CD14-positive monocyte (primary cell): ENCODE data around the gene CNGA3. TPM values are rescaled to one million over a fixed set of nuclear protein-coding genes. Genes with fewer than 3 reads are reported as not detected.
A peak's percentile ranks its signal among the peaks of the same experiment; 100 is the strongest.

Experiments
- DNase-seq, 3 donors: peaks; one replicate each; pipeline ENCODE4 v3.0.0-alpha.2; 2011 to 2022
- H2AFZ ChIP-seq: 2 replicates; pipeline ENCODE4 v1.6.0; 2012; ENCODE audit warnings: mild to moderate bottlenecking, low read depth, low read length, inconsistent platforms; ENCODE audit not compliant: insufficient read depth, poor library complexity, severe bottlenecking
- H3K27ac ChIP-seq, 2 donors: 1 replicate in 1 of 2; 2 replicates in 1 of 2; pipeline ENCODE4 v1.5.1; 2012 to 2013; ENCODE audit warnings: low read length in 2 of 2, control low read depth in 1 of 2, inconsistent platforms in 1 of 2, low read depth in 1 of 2, mild to moderate bottlenecking in 1 of 2
- H3K27me3 ChIP-seq, 2 donors: one replicate each; pipeline versions ENCODE4 v1.6.0 to v1.6.1; 2011 to 2013; ENCODE audit warnings: low read length in 2 of 2; ENCODE audit not compliant: control insufficient read depth in 2 of 2, insufficient read depth in 2 of 2
- H3K36me3 ChIP-seq, 2 donors: replicated peaks in 1 of 2; 1 replicate in 1 of 2; 2 replicates in 1 of 2; pipeline versions ENCODE4 v1.5.1 to v1.6.1; 2012 to 2013; ENCODE audit warnings: low read length in 2 of 2, control low read depth in 1 of 2, inconsistent platforms in 1 of 2, mild to moderate bottlenecking in 1 of 2; ENCODE audit not compliant: insufficient read depth in 2 of 2, control insufficient read depth in 1 of 2
- H3K4me1 ChIP-seq, 2 donors: 1 replicate in 1 of 2; 2 replicates in 1 of 2; pipeline versions ENCODE4 v1.5.1 to v1.6.1; 2012 to 2013; ENCODE audit warnings: low read length in 2 of 2, control low read depth in 1 of 2, inconsistent platforms in 1 of 2, mild to moderate bottlenecking in 1 of 2, moderate library complexity in 1 of 2; ENCODE audit not compliant: insufficient read depth in 2 of 2, control insufficient read depth in 1 of 2
- H3K4me2 ChIP-seq: replicated peaks from 2 replicates; pipeline ENCODE3; 2012; ENCODE audit warnings: low read length, moderate library complexity, mild to moderate bottlenecking; ENCODE audit not compliant: poor library complexity, severe bottlenecking; ENCODE audit errors: extremely low read depth
- H3K4me3 ChIP-seq, 3 experiments: fragments of 200-600 bp in 1 of 3; sonication (generic) in 1 of 3; replicated peaks in 1 of 3; 1 replicate in 2 of 3; 2 replicates in 1 of 3; pipeline ENCODE4 v1.5.1; 2011 to 2013; ENCODE audit warnings: low read length in 3 of 3, mild to moderate bottlenecking in 3 of 3, control low read depth in 2 of 3, low read depth in 2 of 3, inconsistent platforms in 1 of 3, moderate library complexity in 1 of 3
- H3K79me2 ChIP-seq: 2 replicates; pipeline ENCODE4 v1.6.0; 2012; ENCODE audit warnings: mild to moderate bottlenecking, control low read depth, inconsistent platforms, low read length, moderate library complexity; ENCODE audit not compliant: insufficient read depth
- H3K9ac ChIP-seq: 2 replicates; pipeline ENCODE4 v1.6.0; 2017; ENCODE audit warnings: low read length, mild to moderate bottlenecking; ENCODE audit not compliant: insufficient read depth, poor library complexity, severe bottlenecking
- H3K9me3 ChIP-seq, 2 donors: replicated peaks in 1 of 2; 1 replicate in 1 of 2; 2 replicates in 1 of 2; pipeline versions ENCODE4 v1.5.1 to v1.6.1; 2012 to 2013; ENCODE audit warnings: low read length in 2 of 2, control low read depth in 1 of 2; ENCODE audit not compliant: control insufficient read depth in 1 of 2, insufficient read depth in 1 of 2
- H4K20me1 ChIP-seq: 2 replicates; pipeline ENCODE4 v1.6.0; 2012; ENCODE audit warnings: mild to moderate bottlenecking, low read length, control low read depth, moderate library complexity; ENCODE audit not compliant: insufficient read depth
- H3K27ac Mint-ChIP-seq, 7 donors: one replicate each; pipeline ENCODE4 v1.8.0; 2020; ENCODE audit warnings: mild to moderate bottlenecking in 7 of 7, mixed read lengths in 7 of 7, moderate library complexity in 6 of 7, inconsistent platforms in 2 of 7
- H3K27me3 Mint-ChIP-seq, 3 donors: one replicate each; pipeline ENCODE4 v1.8.0; 2021 to 2022; ENCODE audit warnings: low read depth in 3 of 3, mild to moderate bottlenecking in 3 of 3, mixed read lengths in 3 of 3, moderate library complexity in 3 of 3, inconsistent platforms in 1 of 3
- H3K36me3 Mint-ChIP-seq, 2 donors: one replicate each; pipeline ENCODE4 v1.8.0; 2020; ENCODE audit warnings: mixed read lengths in 2 of 2, inconsistent platforms in 1 of 2, mild to moderate bottlenecking in 1 of 2
- H3K4me1 Mint-ChIP-seq: one replicate; pipeline ENCODE4 v1.8.0; 2020; ENCODE audit warnings: mild to moderate bottlenecking, mixed read lengths
- H3K4me3 Mint-ChIP-seq, 2 donors: one replicate each; pipeline ENCODE4 v1.8.0; 2020; ENCODE audit warnings: mild to moderate bottlenecking in 2 of 2, mixed read lengths in 2 of 2, moderate library complexity in 1 of 2
- H3K9me3 Mint-ChIP-seq, 7 donors: one replicate each; pipeline ENCODE4 v1.8.0; 2020 to 2022; ENCODE audit warnings: mixed read lengths in 7 of 7, mild to moderate bottlenecking in 6 of 7, moderate library complexity in 6 of 7, inconsistent platforms in 2 of 7
- WGBS: methylation state at CpG from one replicate; pipeline ENCODE4 v1.1.5; 2013; ENCODE audit warnings: missing lambda C conversion rate; ENCODE audit not compliant: insufficient coverage; 5-methylcytosine and 5-hydroxymethylcytosine counted together
- intact Hi-C, 2 donors: fragments of 100-400 bp; cut with micrococcal nuclease; formaldehyde crosslinking; loops; one replicate each; pipeline versions ENCODE4 v1.15.0 to v1.15.1; 2023
- polyA plus RNA-seq, 3 donors: library from polyadenylated mRNA; depleted of rRNA in 1 of 3; unstranded in 2 of 3; stranded (reverse) in 1 of 3; fragments of 300-500 nt in 2 of 3; fragments of >200 nt in 1 of 3; fragmentation: Illumina TruSeq in 2 of 3; gene quantifications; 1 replicate in 2 of 3; 2 replicates in 1 of 3; pipeline ENCODE4 v1.2.3, GENCODE V29; 2012 to 2021
- TF ChIP-seq, protein P1 (sequence below): fragments of 200-600 bp; IDR thresholded peaks from one replicate; pipeline ENCODE4 v1.8.0; 2022; ENCODE audit warnings: antibody characterized with exemption, mild to moderate bottlenecking

The CNGA3 gene
- polyA plus RNA-seq, 3 donors, result not detected

GRCh38 chr2:98335271-98335670 lies 11.0 kb upstream of the CNGA3 start:
- Mint-ChIP-seq H3K27ac (no peak overlapping the region), H3K27me3 (peaks cover 15 to 38% (median 18%) of the 10 kb centered on the region in 3 donors), H3K36me3 (no peaks in the 10 kb centered on the region), H3K4me1 (no peaks in the 10 kb centered on the region), H3K4me3 (peak overlapping the region in 1 of 2 donors; percentile 21), H3K9me3 (peaks cover 0 to 11% (median 3%) of the 10 kb centered on the region in 7 donors)
- no peak overlapping the region for H3K4me2 ChIP-seq
- no peaks in the 10 kb centered on the region for H3K9me3 ChIP-seq
- no peaks in the 10 kb centered on the region for H3K79me2 ChIP-seq
- peaks cover 0 to 10% of the 10 kb centered on the region in 2 donors for H3K27me3 ChIP-seq
- WGBS, result 92% methylated on average over 3 of the region's 3 CpGs
- H3K36me3 ChIP-seq, result no peaks in the 10 kb centered on the region
- H4K20me1 ChIP-seq, result no peaks in the 10 kb centered on the region
- no peak overlapping the region for H3K9ac ChIP-seq
- no peak for DNase-seq
- TF ChIP-seq, protein P1, sequence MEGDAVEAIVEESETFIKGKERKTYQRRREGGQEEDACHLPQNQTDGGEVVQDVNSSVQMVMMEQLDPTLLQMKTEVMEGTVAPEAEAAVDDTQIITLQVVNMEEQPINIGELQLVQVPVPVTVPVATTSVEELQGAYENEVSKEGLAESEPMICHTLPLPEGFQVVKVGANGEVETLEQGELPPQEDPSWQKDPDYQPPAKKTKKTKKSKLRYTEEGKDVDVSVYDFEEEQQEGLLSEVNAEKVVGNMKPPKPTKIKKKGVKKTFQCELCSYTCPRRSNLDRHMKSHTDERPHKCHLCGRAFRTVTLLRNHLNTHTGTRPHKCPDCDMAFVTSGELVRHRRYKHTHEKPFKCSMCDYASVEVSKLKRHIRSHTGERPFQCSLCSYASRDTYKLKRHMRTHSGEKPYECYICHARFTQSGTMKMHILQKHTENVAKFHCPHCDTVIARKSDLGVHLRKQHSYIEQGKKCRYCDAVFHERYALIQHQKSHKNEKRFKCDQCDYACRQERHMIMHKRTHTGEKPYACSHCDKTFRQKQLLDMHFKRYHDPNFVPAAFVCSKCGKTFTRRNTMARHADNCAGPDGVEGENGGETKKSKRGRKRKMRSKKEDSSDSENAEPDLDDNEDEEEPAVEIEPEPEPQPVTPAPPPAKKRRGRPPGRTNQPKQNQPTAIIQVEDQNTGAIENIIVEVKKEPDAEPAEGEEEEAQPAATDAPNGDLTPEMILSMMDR, result no peak
- intact Hi-C loops, result no loop called here
- no peak overlapping the region for H3K27ac ChIP-seq
- H3K4me3 ChIP-seq, result no peak overlapping the region
- H3K4me1 ChIP-seq, result no peaks in the 10 kb centered on the region
- no peak overlapping the region for H2AFZ ChIP-seq

DNA sequence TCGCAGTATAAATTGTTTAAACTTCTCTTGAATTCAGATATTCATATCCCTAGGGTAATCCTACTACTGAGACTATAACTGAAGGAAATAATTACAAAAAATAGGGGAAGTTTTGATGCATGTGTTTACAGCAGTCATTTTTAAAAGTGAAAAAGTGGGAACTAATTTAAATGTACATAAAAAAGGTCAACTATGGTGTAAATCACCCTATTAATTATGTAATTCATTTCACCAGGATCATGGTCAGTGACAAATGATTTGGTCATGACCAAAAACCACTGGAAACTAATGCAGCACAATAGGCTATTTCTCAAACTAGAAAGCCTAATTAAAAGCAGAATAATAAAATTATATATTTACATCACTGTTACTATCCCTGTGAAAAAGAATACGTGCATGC lies 5.0 kb upstream of the CNGA3 start:
- Mint-ChIP-seq H3K4me1 (peaks cover under 1% of the 10 kb centered on the region), H3K4me3 (no peak overlapping the region), H3K36me3 (peaks cover 0 to 2% of the 10 kb centered on the region in 2 donors), H3K27me3 (peaks cover 32 to 45% (median 42%) of the 10 kb centered on the region in 3 donors), H3K9me3 (peaks cover 0 to 14% (median 9%) of the 10 kb centered on the region in 7 donors), H3K27ac (no peak overlapping the region)
- H3K27ac ChIP-seq, result no peak overlapping the region
- TF ChIP-seq, protein P1, result no peak
- no peaks in the 10 kb centered on the region for H3K4me1 ChIP-seq
- H3K27me3 ChIP-seq, result peaks cover 31% of the 10 kb centered on the region in 2 donors
- peaks cover 0 to 9% of the 10 kb centered on the region in 2 donors for H3K9me3 ChIP-seq
- DNase-seq, result no peak
- intact Hi-C loops, result no loop called here
- no peak overlapping the region for H3K4me3 ChIP-seq
- H3K36me3 ChIP-seq, result no peaks in the 10 kb centered on the region
- no peak overlapping the region for H2AFZ ChIP-seq
- no peaks in the 10 kb centered on the region for H4K20me1 ChIP-seq
- H3K79me2 ChIP-seq, result no peaks in the 10 kb centered on the region
- no peak overlapping the region for H3K4me2 ChIP-seq
- H3K9ac ChIP-seq, result no peak overlapping the region
- whole genome bisulfite sequencing, result no CpG with 5 or more reads among the region's 2 CpGs
